H1 (cell line): ENCODE measurements around the gene FBXO28. TPM values are rescaled to one million over a fixed set of nuclear protein-coding genes. Genes with fewer than 3 reads are reported as not detected.

Source experiments
- CTCF ChIA-PET: fragments of 300-600 bp; sonication (Branson Sonifier 250); formaldehyde crosslinking; loops from one replicate; lab custom pipeline; 2021; ENCODE audit not compliant: partially characterized antibody; lab: Charles Lee
- POLR2A ChIA-PET: fragments of 300-600 bp; sonication (Branson Sonifier 250); formaldehyde crosslinking; loops from one replicate; lab custom pipeline; 2021; ENCODE audit warnings: inconsistent platforms; ENCODE audit not compliant: partially characterized antibody; lab: Charles Lee
- DNase-seq, 2 experiments: peaks; one replicate each; pipeline versions ENCODE4 v3.0.0 to v3.0.0-alpha.2; 2010 to 2022; ENCODE audit warnings: low spot score in 2 of 2, low read depth in 1 of 2, mixed read lengths in 1 of 2
- FAIRE-seq: peaks from 2 replicates; lab custom pipeline; 2011; peaks lifted over from hg19 to GRCh38; lab: Jason Lieb, UNC
- H2AFZ ChIP-seq: 2 replicates; pipeline ENCODE4 v1.8.1; 2012; ENCODE audit warnings: low read length, inconsistent platforms
- H2AK5ac ChIP-seq: 2 replicates; pipeline ENCODE4 v1.6.1; 2013; ENCODE audit warnings: low read depth, low read length
- H2BK120ac ChIP-seq: replicated peaks from 2 replicates; pipeline ENCODE3; 2013; ENCODE audit warnings: low read depth, low read length, inconsistent platforms
- H2BK12ac ChIP-seq: 2 replicates; pipeline ENCODE4 v1.6.1; 2013; ENCODE audit warnings: low read depth, low read length
- H2BK15ac ChIP-seq: 2 replicates; pipeline ENCODE4 v1.6.1; 2013; ENCODE audit warnings: low read length
- H2BK20ac ChIP-seq: 2 replicates; pipeline ENCODE4 v1.6.1; 2013; ENCODE audit warnings: low read length
- H2BK5ac ChIP-seq: 2 replicates; pipeline ENCODE4 v1.6.1; 2013; ENCODE audit warnings: low read depth, low read length
- H3K14ac ChIP-seq: 2 replicates; pipeline ENCODE4 v1.6.1; 2013; ENCODE audit warnings: inconsistent platforms; ENCODE audit not compliant: insufficient read length
- H3K18ac ChIP-seq: 2 replicates; pipeline ENCODE4 v1.6.1; 2013; ENCODE audit warnings: low read length; ENCODE audit errors: extremely low read depth
- H3K23ac ChIP-seq: 2 replicates; pipeline ENCODE4 v1.6.1; 2013; ENCODE audit warnings: inconsistent platforms; ENCODE audit not compliant: insufficient read length
- H3K23me2 ChIP-seq: 2 replicates; pipeline ENCODE4 v1.6.1; 2013; ENCODE audit warnings: low read depth, low read length
- H3K27ac ChIP-seq: 2 replicates; pipeline ENCODE4 v1.6.1; 2011; ENCODE audit warnings: low read depth, low read length, inconsistent platforms
- H3K27me3 ChIP-seq, 4 experiments: replicated peaks in 1 of 4; 1 replicate in 1 of 4; 2 replicates in 3 of 4; pipeline versions ENCODE4 v1.6.1 to v1.8.1; 2011 to 2013; ENCODE audit warnings: low read length in 3 of 4, mild to moderate bottlenecking in 3 of 4, inconsistent platforms in 2 of 4, mixed read lengths in 2 of 4, moderate library complexity in 1 of 4; ENCODE audit not compliant: control insufficient read depth in 3 of 4, insufficient read depth in 3 of 4; ENCODE audit errors: extremely low read depth in 1 of 4
- H3K36me3 ChIP-seq, 4 experiments: 2 replicates each; pipeline versions ENCODE4 v1.6.1 to v1.8.1; 2011 to 2013; ENCODE audit warnings: mild to moderate bottlenecking in 4 of 4, low read length in 3 of 4, moderate library complexity in 2 of 4, control low read depth in 1 of 4, inconsistent platforms in 1 of 4; ENCODE audit not compliant: insufficient read depth in 4 of 4, control insufficient read depth in 2 of 4
- H3K4ac ChIP-seq: replicated peaks from 2 replicates; pipeline ENCODE3; 2013; ENCODE audit warnings: low read length, low read depth, mixed read lengths, inconsistent platforms; ENCODE audit not compliant: insufficient read length
- H3K4me1 ChIP-seq, 4 experiments: replicated peaks in 1 of 4; 1 replicate in 1 of 4; 2 replicates in 3 of 4; pipeline versions ENCODE4 v1.6.1 to v1.8.1; 2011 to 2013; ENCODE audit warnings: low read length in 3 of 4, inconsistent platforms in 2 of 4, mixed read lengths in 1 of 4; ENCODE audit not compliant: insufficient read depth in 4 of 4, control insufficient read depth in 3 of 4
- H3K4me2 ChIP-seq, 2 experiments: 2 replicates each; pipeline versions ENCODE4 v1.6.1 to v1.8.1; 2011 to 2013; ENCODE audit warnings: low read depth in 2 of 2, low read length in 2 of 2, control low read depth in 1 of 2, inconsistent platforms in 1 of 2, mild to moderate bottlenecking in 1 of 2; ENCODE audit not compliant: insufficient read depth in 1 of 2
- H3K4me3 ChIP-seq, 4 experiments: fragments of 200-600, 300-600 bp in 1 of 4; sonication (generic), shearing (Covaris generic), sonication (Bioruptor Twin) in 1 of 4; 2 replicates each; pipeline versions ENCODE4 v1.5.1 to v1.8.1; 2011 to 2016; ENCODE audit warnings: low read length in 4 of 4, low read depth in 3 of 4, control low read depth in 2 of 4, inconsistent platforms in 2 of 4, mild to moderate bottlenecking in 2 of 4, mixed read lengths in 1 of 4, moderate library complexity in 1 of 4; ENCODE audit not compliant: insufficient read depth in 2 of 4; ENCODE audit errors: extremely low read depth in 1 of 4
- H3K56ac ChIP-seq: replicated peaks from 2 replicates; pipeline ENCODE3; 2013; ENCODE audit warnings: low read depth, mild to moderate bottlenecking, mixed read lengths, low read length, inconsistent platforms; ENCODE audit not compliant: insufficient read length
- H3K79me1 ChIP-seq: 2 replicates; pipeline ENCODE4 v1.6.1; 2013; ENCODE audit warnings: low read depth, low read length, control low read depth
- H3K79me2 ChIP-seq, 2 experiments: 2 replicates each; pipeline versions ENCODE4 v1.6.1 to v1.8.1; 2012 to 2013; ENCODE audit warnings: low read length in 2 of 2, mild to moderate bottlenecking in 2 of 2, inconsistent platforms in 1 of 2; ENCODE audit not compliant: insufficient read depth in 2 of 2, control insufficient read depth in 1 of 2
- H3K9ac ChIP-seq, 4 experiments: replicated peaks in 1 of 4; 1 replicate in 1 of 4; 2 replicates in 3 of 4; pipeline versions ENCODE4 v1.6.1 to v1.8.1; 2011 to 2013; ENCODE audit warnings: low read depth in 3 of 4, low read length in 3 of 4, control low read depth in 2 of 4, mild to moderate bottlenecking in 2 of 4, moderate library complexity in 2 of 4, inconsistent platforms in 1 of 4; ENCODE audit errors: extremely low read depth in 1 of 4
- H3K9me3 ChIP-seq, 2 experiments: 2 replicates each; pipeline versions ENCODE4 v1.6.1 to v1.8.1; 2012 to 2013; ENCODE audit warnings: mild to moderate bottlenecking in 2 of 2, moderate library complexity in 2 of 2, control low read depth in 1 of 2, inconsistent platforms in 1 of 2, low read depth in 1 of 2, low read length in 1 of 2, mixed read lengths in 1 of 2; ENCODE audit not compliant: insufficient read depth in 2 of 2
- H4K20me1 ChIP-seq, 2 experiments: replicated peaks in 1 of 2; 2 replicates each; pipeline versions ENCODE3 to v1.8.1; 2011 to 2013; ENCODE audit warnings: inconsistent platforms in 2 of 2, low read length in 2 of 2, mild to moderate bottlenecking in 1 of 2; ENCODE audit not compliant: insufficient read depth in 2 of 2, control insufficient read depth in 1 of 2
- H4K5ac ChIP-seq: 2 replicates; pipeline ENCODE4 v1.6.1; 2013; ENCODE audit warnings: low read length, low read depth, mixed read lengths, inconsistent platforms; ENCODE audit not compliant: insufficient read length
- H4K8ac ChIP-seq: 2 replicates; pipeline ENCODE4 v1.8.0; 2013; ENCODE audit warnings: mild to moderate bottlenecking, moderate library complexity, low read length, inconsistent platforms; ENCODE audit not compliant: insufficient read depth; ENCODE audit errors: extremely low read depth
- H4K91ac ChIP-seq: replicated peaks from 2 replicates; pipeline ENCODE3; 2013; ENCODE audit warnings: low read length, mixed read lengths, inconsistent platforms; ENCODE audit not compliant: insufficient read length
- WGBS, 2 experiments: shearing (Covaris generic) in 1 of 2; methylation state at CpG; one replicate each; pipeline versions ENCODE4 v1.1.6 to v1.1.7; 2013 to 2015; ENCODE audit warnings: low lambda C conversion rate in 2 of 2, mixed read lengths in 2 of 2, inconsistent platforms in 1 of 2, low coverage in 1 of 2, missing lambda C conversion rate in 1 of 2; ENCODE audit not compliant: insufficient replicate concordance in 2 of 2, insufficient coverage in 1 of 2, insufficient read length in 1 of 2; ENCODE audit errors: extremely low coverage in 1 of 2, missing lambda C conversion rate in 1 of 2; 5-methylcytosine and 5-hydroxymethylcytosine counted together
- polyA plus RNA-seq, 7 experiments: library from polyadenylated mRNA; depleted of rRNA in 3 of 7; stranded (reverse) in 5 of 7; unstranded in 2 of 7; fragments of >200 nt in 5 of 7; fragments of 200-250 nt in 2 of 7; gene quantifications; 1 replicate in 5 of 7; 2 replicates in 1 of 7; 4 replicates in 1 of 7; pipeline versions ENCODE4 v1.2.1 to v1.2.3, GENCODE V29; 2011 to 2013; ENCODE audit warnings: missing spikeins in 2 of 7, mixed read lengths in 2 of 7
- total RNA-seq: library from RNA; stranded (reverse); fragmentation: NEBNext Ultra II Directional; extraction: Animal tissue kit (Norgen Biotek cat#: 25700); gene quantifications from 2 replicates; pipeline ENCODE4 v1.2.1, GENCODE V29; 2021

The FBXO28 gene
- total and polyA plus RNA-seq, 2 of the 8 experiments (the other 6 are each of a cell fraction or from before 2014, with no cell fraction given), result 10.3 to 42.5 TPM

- H4K91ac ChIP-seq, result no peak overlapping the region
- H2BK15ac ChIP-seq, result no peak overlapping the region
- no peak overlapping the region for H3K4me3 ChIP-seq
- no peaks in the 10 kb centered on the region; a peak in 1 of 4 replicates for H3K9me3 ChIP-seq
- no peak overlapping the region for H3K4me2 ChIP-seq
- no peak overlapping the region for H3K14ac ChIP-seq
- H2BK12ac ChIP-seq, result no peak overlapping the region
- H3K56ac ChIP-seq, result no peak overlapping the region
- no peak overlapping the region for H2BK5ac ChIP-seq
- H2BK120ac ChIP-seq, result no peak overlapping the region
- no peaks in the 10 kb centered on the region for H4K20me1 ChIP-seq
- POLR2A ChIA-PET, result no interaction called here
- H3K23ac ChIP-seq, result no peak overlapping the region
- no peak overlapping the region for H4K5ac ChIP-seq
- no peak overlapping the region for H3K4ac ChIP-seq
- H3K4me1 ChIP-seq, result no peaks in the 10 kb centered on the region
- H3K18ac ChIP-seq, result no peak overlapping the region
- 78% methylated on average over 2 of the region's 2 CpGs; no CpG with 5 or more reads in 1 of the 2 experiments for WGBS, 2 experiments
- H2BK20ac ChIP-seq, result no peak overlapping the region
- no peaks in the 10 kb centered on the region for H3K79me1 ChIP-seq
- no peak for DNase-seq
- H3K27ac ChIP-seq, result no peak overlapping the region
- no peak overlapping the region for H2AK5ac ChIP-seq
- no peaks in the 10 kb centered on the region for H3K27me3 ChIP-seq
- no peaks in the 10 kb centered on the region for H3K23me2 ChIP-seq
- FAIRE-seq, result no peak
- H3K79me2 ChIP-seq, result no peaks in the 10 kb centered on the region
- no peak overlapping the region for H2AFZ ChIP-seq
- H3K9ac ChIP-seq, result no peak overlapping the region
- H4K8ac ChIP-seq, result no peak overlapping the region
- H3K36me3 ChIP-seq, result no peaks in the 10 kb centered on the region
- CTCF ChIA-PET, result interaction anchor here (0.7 to 2.6 kb wide), 3 partner anchors 19 to 1892 kb away, joined by 3 to 6 read pairs (median 4); no protein-coding TSS in a partner anchor
Measured at GRCh38 chr1:224070521-224070920, 43.4 kb upstream of the FBXO28 start.
